H9 (cell line): ENCODE measurements around the gene COX5A. TPM values are rescaled to one million over a fixed set of nuclear protein-coding genes. Genes with fewer than 3 reads are reported as not detected.

Experiments used
- DNase-seq: peaks from one replicate; pipeline ENCODE4 v3.0.0-alpha.2; 2017
- H2AFZ ChIP-seq: one replicate; pipeline ENCODE4 v1.6.1; 2013; ENCODE audit warnings: mild to moderate bottlenecking, low read length, control low read depth, moderate library complexity
- H2AK5ac ChIP-seq: 2 replicates; pipeline ENCODE4 v1.6.1; 2013; ENCODE audit warnings: low read length, control low read depth, mixed read lengths; ENCODE audit not compliant: insufficient read length
- H2BK120ac ChIP-seq: one replicate; pipeline ENCODE4 v1.6.1; 2013; ENCODE audit warnings: low read depth, mild to moderate bottlenecking, low read length, control low read depth, inconsistent platforms; ENCODE audit not compliant: poor library complexity, severe bottlenecking
- H2BK12ac ChIP-seq: 2 replicates; pipeline ENCODE4 v1.6.1; 2013; ENCODE audit warnings: low read length, control low read depth, mixed read lengths, low read depth; ENCODE audit not compliant: insufficient read length
- H2BK15ac ChIP-seq: 2 replicates; pipeline ENCODE4 v1.6.1; 2013; ENCODE audit warnings: low read depth, low read length, control low read depth
- H2BK20ac ChIP-seq: one replicate; pipeline ENCODE4 v1.6.1; 2013; ENCODE audit warnings: low read depth, mild to moderate bottlenecking, low read length, control low read depth, inconsistent platforms; ENCODE audit not compliant: poor library complexity, severe bottlenecking
- H2BK5ac ChIP-seq: 2 replicates; pipeline ENCODE4 v1.6.1; 2013; ENCODE audit warnings: low read length, control low read depth, mixed read lengths; ENCODE audit not compliant: insufficient read length
- H3K14ac ChIP-seq: 2 replicates; pipeline ENCODE4 v1.6.1; 2013; ENCODE audit warnings: low read length, control low read depth; ENCODE audit not compliant: insufficient read depth
- H3K18ac ChIP-seq: 2 replicates; pipeline ENCODE4 v1.6.1; 2013; ENCODE audit warnings: low read depth, mild to moderate bottlenecking, mixed read lengths, low read length, control low read depth; ENCODE audit not compliant: insufficient read length
- H3K23ac ChIP-seq: 2 replicates; pipeline ENCODE4 v1.6.1; 2013; ENCODE audit warnings: low read length, control low read depth, mixed read lengths, low read depth; ENCODE audit not compliant: insufficient read length
- H3K23me2 ChIP-seq: 2 replicates; pipeline ENCODE4 v1.6.1; 2013; ENCODE audit warnings: low read depth, mild to moderate bottlenecking, mixed read lengths, low read length, control low read depth; ENCODE audit not compliant: insufficient read length, poor library complexity, severe bottlenecking
- H3K27ac ChIP-seq: 2 replicates; pipeline ENCODE4 v1.5.1; 2013; ENCODE audit warnings: low read length, control low read depth, mixed read lengths, low read depth; ENCODE audit not compliant: insufficient read length
- H3K27me3 ChIP-seq: 2 replicates; pipeline ENCODE4 v1.6.1; 2013; ENCODE audit warnings: low read length, control low read depth, inconsistent platforms; ENCODE audit not compliant: insufficient read depth
- H3K4ac ChIP-seq: 2 replicates; pipeline ENCODE4 v1.6.1; 2013; ENCODE audit warnings: low read depth, mild to moderate bottlenecking, control low read depth, inconsistent platforms, low read length, moderate library complexity
- H3K4me1 ChIP-seq: 2 replicates; pipeline ENCODE4 v1.6.1; 2013; ENCODE audit warnings: low read length, control low read depth, inconsistent platforms; ENCODE audit not compliant: insufficient read depth
- H3K4me2 ChIP-seq: 2 replicates; pipeline ENCODE4 v1.6.1; 2013; ENCODE audit warnings: low read length, control low read depth, mixed read lengths; ENCODE audit not compliant: insufficient read length, insufficient read depth
- H3K56ac ChIP-seq: 2 replicates; pipeline ENCODE4 v1.6.1; 2013; ENCODE audit warnings: low read depth, mild to moderate bottlenecking, mixed read lengths, low read length, control low read depth; ENCODE audit not compliant: insufficient read length
- H3K79me1 ChIP-seq: 2 replicates; pipeline ENCODE4 v1.6.1; 2013; ENCODE audit warnings: low read depth, mild to moderate bottlenecking, moderate library complexity, low read length, control low read depth, inconsistent platforms; ENCODE audit not compliant: insufficient read depth, poor library complexity, severe bottlenecking
- H3K79me2 ChIP-seq: 2 replicates; pipeline ENCODE4 v1.6.1; 2013; ENCODE audit warnings: low read length, control low read depth, inconsistent platforms; ENCODE audit not compliant: insufficient read depth
- H3K9ac ChIP-seq: 2 replicates; pipeline ENCODE4 v1.6.1; 2013; ENCODE audit warnings: low read length, control low read depth, mixed read lengths; ENCODE audit not compliant: insufficient read length; ENCODE audit errors: extremely low read depth
- H3K9me3 ChIP-seq: one replicate; pipeline ENCODE4 v1.6.1; 2013; ENCODE audit warnings: low read depth, low read length, inconsistent platforms; ENCODE audit not compliant: control insufficient read depth
- H3T11ph ChIP-seq: one replicate; pipeline ENCODE4 v1.6.1; 2013; ENCODE audit warnings: mild to moderate bottlenecking, low read length, control low read depth, inconsistent platforms
- H4K20me1 ChIP-seq: one replicate; pipeline ENCODE4 v1.6.1; 2013; ENCODE audit not compliant: control insufficient read depth, insufficient read length, insufficient read depth
- H4K5ac ChIP-seq: 2 replicates; pipeline ENCODE4 v1.6.1; 2013; ENCODE audit warnings: low read depth, mild to moderate bottlenecking, mixed read lengths, low read length, control low read depth; ENCODE audit not compliant: insufficient read length
- H4K8ac ChIP-seq: replicated peaks from 2 replicates; pipeline ENCODE4 v1.6.1; 2013; ENCODE audit warnings: low read length, control low read depth, mixed read lengths, low read depth; ENCODE audit not compliant: insufficient read length
- H4K91ac ChIP-seq: 2 replicates; pipeline ENCODE4 v1.6.1; 2013; ENCODE audit warnings: low read depth, mild to moderate bottlenecking, moderate library complexity, mixed read lengths, low read length, control low read depth; ENCODE audit not compliant: insufficient read length
- H3K27ac Mint-ChIP-seq, 3 experiments: 2 replicates in 2 of 3; 3 replicates in 1 of 3; pipeline ENCODE4 v1.8.0; 2020 to 2021; ENCODE audit warnings: mixed read lengths in 3 of 3, mild to moderate bottlenecking in 1 of 3, moderate library complexity in 1 of 3
- H3K27me3 Mint-ChIP-seq: 2 replicates; pipeline ENCODE4 v1.8.0; 2021; ENCODE audit warnings: low read depth, mild to moderate bottlenecking, moderate library complexity, mixed read lengths
- H3K36me3 Mint-ChIP-seq, 3 experiments: 2 replicates in 2 of 3; 3 replicates in 1 of 3; pipeline ENCODE4 v1.8.0; 2020 to 2021; ENCODE audit warnings: low read depth in 3 of 3, mixed read lengths in 3 of 3; ENCODE audit not compliant: insufficient read depth in 1 of 3
- H3K4me1 Mint-ChIP-seq, 2 experiments: 2 replicates each; pipeline ENCODE4 v1.8.0; 2020; ENCODE audit warnings: mixed read lengths in 2 of 2
- H3K4me3 Mint-ChIP-seq, 2 experiments: 2 replicates in 1 of 2; 3 replicates in 1 of 2; pipeline ENCODE4 v1.8.0; 2020 to 2021; ENCODE audit warnings: mild to moderate bottlenecking in 2 of 2, mixed read lengths in 2 of 2, moderate library complexity in 1 of 2
- H3K9me3 Mint-ChIP-seq, 2 experiments: 2 replicates in 1 of 2; 3 replicates in 1 of 2; pipeline ENCODE4 v1.8.0; 2020; ENCODE audit warnings: mild to moderate bottlenecking in 2 of 2, mixed read lengths in 2 of 2, moderate library complexity in 1 of 2
- CTCF ChIP-seq: fragments of 200-600 bp; sonication (generic); conservative IDR thresholded peaks from 3 replicates; pipeline ENCODE4 v1.8.0; 2021; ENCODE audit warnings: antibody characterized with exemption, mild to moderate bottlenecking
- WGBS: extraction: QIAGEN DNeasy Blood & Tissue Kit; methylation state at CpG from one replicate; pipeline ENCODE4 v1.1.7; 2013; ENCODE audit warnings: missing lambda C conversion rate, low lambda C conversion rate, mixed read lengths; ENCODE audit not compliant: insufficient read length; ENCODE audit errors: extremely low coverage; 5-methylcytosine and 5-hydroxymethylcytosine counted together
- total RNA-seq: library from RNA; stranded (reverse); gene quantifications from 2 replicates; pipeline ENCODE4 v1.2.1, GENCODE V29; 2021

The COX5A gene
- total RNA-seq, 1 experiment from 2014 or later = 331 TPM

GRCh38 chr15:74959586-74959939, 21.7 kb upstream of the COX5A start:
- no peaks in the 10 kb centered on the region for H3K79me1 ChIP-seq
- H2BK20ac ChIP-seq = no peak overlapping the region
- peak overlapping the region; percentile 72 for H3K4me2 ChIP-seq
- Mint-ChIP-seq H3K9me3 (no peaks in the 10 kb centered on the region), H3K4me3 (peak overlapping the region; percentile 60 to 84), H3K36me3 (peaks cover 0 to 2% (median 0%) of the 10 kb centered on the region in 3 experiments; a peak in 2 of 7 replicates), H3K4me1 (peaks cover 23 to 34% of the 10 kb centered on the region in 2 experiments), H3K27me3 (peaks cover 86% of the 10 kb centered on the region), H3K27ac (no peak overlapping the region; a peak in 1 of 7 replicates)
- H3K79me2 ChIP-seq = peaks cover 3% of the 10 kb centered on the region; the same call in 1 of the 2 replicates
- H3K23me2 ChIP-seq = peaks cover 34% of the 10 kb centered on the region
- no peak overlapping the region for H3K14ac ChIP-seq
- no peak overlapping the region for H3K23ac ChIP-seq
- no peak overlapping the region for H3K4ac ChIP-seq
- no peak overlapping the region for H2AK5ac ChIP-seq
- no peak overlapping the region for H3K18ac ChIP-seq
- H2BK12ac ChIP-seq = no peak overlapping the region
- no peak overlapping the region for H3K56ac ChIP-seq
- no peak overlapping the region for H3K27ac ChIP-seq
- H3T11ph ChIP-seq = no peak overlapping the region
- H3K9ac ChIP-seq = no peak overlapping the region
- no peak overlapping the region for H2BK5ac ChIP-seq
- peaks cover 11% of the 10 kb centered on the region; the same call in 1 of the 2 replicates for H3K27me3 ChIP-seq
- no peaks in the 10 kb centered on the region for H4K20me1 ChIP-seq
- H2AFZ ChIP-seq = no peak overlapping the region
- DNase-seq = no peak
- H3K9me3 ChIP-seq = no peaks in the 10 kb centered on the region
- no peaks in the 10 kb centered on the region; the same call in 1 of the 2 replicates for H3K4me1 ChIP-seq
- no peak overlapping the region for H2BK120ac ChIP-seq
- no CpG with 5 or more reads among the region's 8 CpGs for WGBS
- no peak overlapping the region for H4K8ac ChIP-seq
- H4K91ac ChIP-seq = no peak overlapping the region
- H2BK15ac ChIP-seq = no peak overlapping the region
- H4K5ac ChIP-seq = no peak overlapping the region
- TF ChIP-seq CTCF = no peak
